Measurements from ENCODE around the gene FAM204A. TPM values are rescaled to one million over a fixed set of nuclear protein-coding genes. Genes with fewer than 3 reads are reported as not detected.

FAM204A gene
- total RNA-seq, 3 donors from 2014 or later (not counting 1 experiment from before 2014, with no cell fraction given) = 69.2 to 73.2 (median 72.7) TPM

DNA sequence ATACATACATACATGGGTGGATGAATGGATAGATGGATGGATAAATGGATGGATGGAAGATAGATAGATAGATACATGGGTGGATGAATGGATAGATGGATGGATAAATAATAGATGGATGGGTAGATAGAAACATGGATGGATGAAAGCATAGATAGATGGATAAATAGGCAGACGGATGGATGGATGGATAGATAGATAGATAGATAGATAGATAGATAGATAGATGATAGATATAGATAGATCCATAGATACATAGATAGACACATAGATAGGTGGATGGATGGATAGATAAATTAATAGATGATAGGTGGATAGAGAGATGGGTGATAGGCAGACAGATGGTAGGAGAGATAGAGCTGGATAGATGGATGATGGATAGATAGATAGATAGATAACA, 68.5 kb downstream of the FAM204A start:
- H3K9me3 Mint-ChIP-seq = no peaks in the 10 kb centered on the region
- no peaks in the 10 kb centered on the region for H3K36me3 Mint-ChIP-seq
- DNase-seq (no peak), ATAC-seq (no peak)
- H3K27me3 Mint-ChIP-seq (ENCODE audit: low read depth in 2 of 2) = peaks cover 2 to 14% of the 10 kb centered on the region in 2 donors
- no peak for TF ChIP-seq CTCF (IDR thresholded peaks at IDR 0.05)
- Histone ChIP-seq H3K36me3 (ENCODE audit: control insufficient read depth, insufficient read depth, low read length) (no peaks in the 10 kb centered on the region), H3K4me1 (ENCODE audit: control insufficient read depth, insufficient read depth, low read length) (no peaks in the 10 kb centered on the region), H3K27me3 (ENCODE audit: control insufficient read depth, insufficient read depth, low read length) (peaks cover 2% of the 10 kb centered on the region), H3K4me3 (ENCODE audit: low read length) (no peak overlapping the region), H3K27ac (ENCODE audit: low read length) (no peak overlapping the region), H3K9me3 (ENCODE audit: control insufficient read depth, insufficient read depth, low read length) (peaks cover 6% of the 10 kb centered on the region)
- intact Hi-C loops (cut with micrococcal nuclease) = no loop called here
- H3K27ac Mint-ChIP-seq = no peak overlapping the region
- H3K4me1 Mint-ChIP-seq = no peaks in the 10 kb centered on the region
- 100% methylated on average over 1 of the region's 1 CpG for WGBS (ENCODE audit: insufficient coverage)
- no peak overlapping the region for H3K4me3 Mint-ChIP-seq

GRCh38 chr10:118272767-118273166, 69.4 kb downstream of the FAM204A start:
- peaks cover 7 to 22% of the 10 kb centered on the region in 2 donors for H3K27me3 Mint-ChIP-seq (ENCODE audit: low read depth in 2 of 2)
- H3K27me3 ChIP-seq (ENCODE audit: control insufficient read depth, insufficient read depth, low read length) = peaks cover 2% of the 10 kb centered on the region

GRCh38 chr10:118272149-118272721, 69.9 kb downstream of the FAM204A start:
- Histone ChIP-seq H3K36me3 (ENCODE audit: control insufficient read depth, insufficient read depth, low read length) (no peaks in the 10 kb centered on the region), H3K27me3 (ENCODE audit: control insufficient read depth, insufficient read depth, low read length) (peaks cover 2% of the 10 kb centered on the region), H3K4me3 (ENCODE audit: low read length) (no peak overlapping the region), H3K9me3 (ENCODE audit: control insufficient read depth, insufficient read depth, low read length) (no peaks in the 10 kb centered on the region), H3K27ac (ENCODE audit: low read length) (no peak overlapping the region), H3K4me1 (ENCODE audit: control insufficient read depth, insufficient read depth, low read length) (no peaks in the 10 kb centered on the region)
- no peak for TF ChIP-seq CTCF (IDR thresholded peaks at IDR 0.05)
- no peak overlapping the region for H3K4me3 Mint-ChIP-seq
- H3K27ac Mint-ChIP-seq = no peak overlapping the region
- no peaks in the 10 kb centered on the region for H3K9me3 Mint-ChIP-seq
- ATAC-seq = no peak
- intact Hi-C loops (cut with micrococcal nuclease) = no loop called here
- 25% methylated on average over 15 of the region's 16 CpGs for WGBS (ENCODE audit: insufficient coverage)
- peaks cover 9 to 28% of the 10 kb centered on the region in 2 donors for H3K27me3 Mint-ChIP-seq (ENCODE audit: low read depth in 2 of 2)
- H3K36me3 Mint-ChIP-seq = no peaks in the 10 kb centered on the region
- DNase-seq = no peak
- H3K4me1 Mint-ChIP-seq = no peaks in the 10 kb centered on the region

More at GRCh38 chr10:118272767-118273166, 69.4 kb downstream of the FAM204A start:
- H3K36me3 Mint-ChIP-seq = no peaks in the 10 kb centered on the region
- H3K36me3 ChIP-seq (ENCODE audit: control insufficient read depth, insufficient read depth, low read length) = no peaks in the 10 kb centered on the region
- ATAC-seq (no peak), DNase-seq (no peak)
- no peak overlapping the region for H3K27ac ChIP-seq (ENCODE audit: low read length)
- intact Hi-C loops (cut with micrococcal nuclease) = no loop called here
- no peaks in the 10 kb centered on the region for H3K9me3 ChIP-seq (ENCODE audit: control insufficient read depth, insufficient read depth, low read length)
- H3K4me1 Mint-ChIP-seq = no peaks in the 10 kb centered on the region
- no peak for TF ChIP-seq CTCF (IDR thresholded peaks at IDR 0.05)
- H3K4me1 ChIP-seq (ENCODE audit: control insufficient read depth, insufficient read depth, low read length) = no peaks in the 10 kb centered on the region
- H3K27ac Mint-ChIP-seq = no peak overlapping the region
- no peak overlapping the region for H3K4me3 ChIP-seq (ENCODE audit: low read length)
- WGBS (ENCODE audit: insufficient coverage) = 57% methylated on average over 4 of the region's 4 CpGs
- H3K4me3 Mint-ChIP-seq = no peak overlapping the region
- no peaks in the 10 kb centered on the region for H3K9me3 Mint-ChIP-seq

DNA sequence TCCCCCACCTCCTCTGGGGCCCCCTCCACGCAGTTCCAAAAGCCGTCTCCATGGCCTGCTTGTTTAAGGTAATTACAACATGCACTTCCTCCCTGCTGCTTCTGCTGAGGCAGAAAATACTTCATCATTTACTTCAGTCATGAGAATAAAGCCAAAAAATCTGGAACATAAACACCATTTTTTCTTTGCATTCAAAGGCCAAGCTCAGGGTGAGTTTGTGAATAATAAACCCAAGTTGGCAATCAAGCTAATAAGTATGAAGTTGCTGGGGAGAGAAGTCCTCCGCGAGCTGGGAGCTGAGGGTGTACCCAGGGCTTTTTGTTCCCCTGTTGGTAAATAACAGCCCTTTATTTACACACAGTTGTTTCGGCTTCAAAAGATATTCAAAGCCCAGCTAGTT, 70.5 kb downstream of the FAM204A start:
- H3K27me3 ChIP-seq (ENCODE audit: control insufficient read depth, insufficient read depth, low read length) = peaks cover 2% of the 10 kb centered on the region
- Mint-ChIP-seq H3K4me1 (no peaks in the 10 kb centered on the region), H3K36me3 (no peaks in the 10 kb centered on the region), H3K27ac (no peak overlapping the region), H3K27me3 (ENCODE audit: low read depth in 2 of 2) (peaks cover 14 to 30% of the 10 kb centered on the region in 2 donors), H3K9me3 (no peaks in the 10 kb centered on the region), H3K4me3 (no peak overlapping the region)
- no peaks in the 10 kb centered on the region for H3K36me3 ChIP-seq (ENCODE audit: control insufficient read depth, insufficient read depth, low read length)
- ATAC-seq = no peak
- H3K9me3 ChIP-seq (ENCODE audit: control insufficient read depth, insufficient read depth, low read length) = no peaks in the 10 kb centered on the region
- no peak overlapping the region for H3K27ac ChIP-seq (ENCODE audit: low read length)
- no peak for DNase-seq
- intact Hi-C loops (cut with micrococcal nuclease) = no loop called here
- no peaks in the 10 kb centered on the region for H3K4me1 ChIP-seq (ENCODE audit: control insufficient read depth, insufficient read depth, low read length)
- no peak for TF ChIP-seq CTCF (IDR thresholded peaks at IDR 0.05)
- H3K4me3 ChIP-seq (ENCODE audit: low read length) = no peak overlapping the region
- 42% methylated on average over 5 of the region's 5 CpGs for WGBS (ENCODE audit: insufficient coverage)
